HL-60 (cell line): Measurements from ENCODE around the gene ABCC11.

Source experiments
- DNase-seq, 2 experiments: peaks; one replicate each; pipeline ENCODE4 v3.0.0-alpha.2; 2010 to 2020; ENCODE audit warnings: low read depth in 1 of 2, low spot score in 1 of 2
- H3K27ac ChIP-seq: fragments of 250-450 bp; sonication (Bioruptor Pico); replicated peaks from 2 replicates; pipeline ENCODE4 v1.5.1; 2020; ENCODE audit warnings: mild to moderate bottlenecking, moderate library complexity
- H3K27me3 ChIP-seq: fragments of 250-450 bp; sonication (Bioruptor Pico); 2 replicates; pipeline ENCODE4 v1.5.1; 2021; ENCODE audit warnings: mild to moderate bottlenecking, moderate library complexity; ENCODE audit not compliant: insufficient read depth, poor library complexity, severe bottlenecking
- H3K4me3 ChIP-seq: replicated peaks from 2 replicates; pipeline ENCODE4 v1.5.1; 2011; ENCODE audit warnings: mild to moderate bottlenecking, control low read depth, low read length; ENCODE audit not compliant: insufficient read depth
- CTCF ChIP-seq: IDR thresholded peaks from one replicate; pipeline ENCODE4 v1.5.1; 2011; ENCODE audit warnings: low read length, control low read depth, inconsistent platforms; ENCODE audit not compliant: insufficient read depth
- GABPA ChIP-seq: IDR thresholded peaks from 2 replicates; pipeline ENCODE4 v1.6.1; 2012; ENCODE audit warnings: low read depth
- POLR2AphosphoS5 ChIP-seq: IDR thresholded peaks from 2 replicates; pipeline ENCODE4 v1.6.1; 2012; ENCODE audit warnings: low read depth
- REST ChIP-seq: IDR thresholded peaks from 2 replicates; pipeline ENCODE4 v1.6.1; 2012; ENCODE audit warnings: low read depth; ENCODE audit not compliant: insufficient replicate concordance
- SPI1 ChIP-seq: IDR thresholded peaks from 2 replicates; pipeline ENCODE4 v1.6.1; 2012; ENCODE audit warnings: low read depth, mild to moderate bottlenecking, borderline replicate concordance

The ABCC11 gene

GRCh38 chr16:48164907-48165715, 82.2 kb downstream of the ABCC11 start:
- H3K27me3 ChIP-seq, result no peaks in the 10 kb centered on the region
- TF ChIP-seq CTCF (peak; percentile 70), SPI1 (no peak), POLR2AphosphoS5 (no peak), GABPA (no peak)
- DNase-seq, result peak; percentile 51 to 61
- H3K4me3 ChIP-seq, result no peak overlapping the region
- no peak overlapping the region for H3K27ac ChIP-seq

- Histone ChIP-seq H3K4me3 (no peak overlapping the region), H3K27me3 (no peaks in the 10 kb centered on the region), H3K27ac (no peak overlapping the region)
- TF ChIP-seq REST (no peak), CTCF (no peak), GABPA (no peak), POLR2AphosphoS5 (no peak), SPI1 (no peak)
- DNase-seq, result no peak
Observed at GRCh38 chr16:48162839-48163410, 84.4 kb downstream of the ABCC11 start.

- no peak for TF ChIP-seq CTCF
- TF ChIP-seq GABPA, result no peak
- Histone ChIP-seq H3K4me3 (no peak overlapping the region), H3K27ac (no peak overlapping the region), H3K27me3 (no peaks in the 10 kb centered on the region)
- DNase-seq, result no peak
Observed at GRCh38 chr16:48161906-48162305, 85.4 kb downstream of the ABCC11 start.

- Histone ChIP-seq H3K4me3 (no peak overlapping the region), H3K27ac (no peak overlapping the region), H3K27me3 (no peaks in the 10 kb centered on the region)
- DNase-seq, result no peak
- TF ChIP-seq GABPA, result no peak
- no peak for TF ChIP-seq SPI1
- TF ChIP-seq CTCF, result no peak
- TF ChIP-seq POLR2AphosphoS5, result no peak
- TF ChIP-seq REST, result no peak
Observed at GRCh38 chr16:48160575-48160974, 86.8 kb downstream of the ABCC11 start.
